Breast epithelium (tissue), 4 donors: Measurements from ENCODE around the gene EHMT1. TPM values are rescaled to one million over a fixed set of nuclear protein-coding genes. Genes with fewer than 3 reads are reported as not detected.
"Not testable (repeated sequence)": the region's sequence is repeated elsewhere in the genome, so short reads cannot be mapped to it uniquely, and the experiment has no call there.

ENCODE experiments used
- DNase-seq, 2 donors: peaks; one replicate each; pipeline ENCODE4 v3.0.0-alpha.2; 2019; ENCODE audit warnings: low spot score in 2 of 2
- H3K27ac ChIP-seq, 2 donors: fragments of 200-600 bp; sonication (generic) in 1 of 2; one replicate each; pipeline ENCODE4 v1.5.1; 2016 to 2019; ENCODE audit warnings: mild to moderate bottlenecking in 1 of 2
- H3K27me3 ChIP-seq, 2 donors: fragments of 200-600 bp; sonication (generic) in 1 of 2; one replicate each; pipeline versions ENCODE4 v1.5.1 to v1.6.0; 2017 to 2019; ENCODE audit warnings: control low read depth in 1 of 2, mild to moderate bottlenecking in 1 of 2
- H3K36me3 ChIP-seq: fragments of 200-600 bp; one replicate; pipeline ENCODE4 v1.5.1; 2019
- H3K4me1 ChIP-seq, 2 donors: fragments of 200-600 bp; sonication (generic); one replicate each; pipeline ENCODE4 v1.5.1; 2016 to 2019; ENCODE audit warnings: control low read depth in 1 of 2
- H3K4me3 ChIP-seq, 3 donors: fragments of 200-600 bp; sonication (generic); 1 replicate in 2 of 3; 2 replicates in 1 of 3; pipeline ENCODE4 v1.5.1; 2016 to 2019; ENCODE audit warnings: mild to moderate bottlenecking in 3 of 3, moderate library complexity in 2 of 3
- H3K9me3 ChIP-seq, 2 donors: fragments of 200-600 bp; sonication (generic) in 1 of 2; one replicate each; pipeline ENCODE4 v1.5.1; 2016 to 2019; ENCODE audit warnings: control low read depth in 1 of 2
- POLR2A ChIP-seq: fragments of 450-650 bp; IDR thresholded peaks from one replicate; pipeline ENCODE4 v1.6.1; 2016; ENCODE audit warnings: antibody characterized with exemption, mild to moderate bottlenecking, moderate library complexity
- POLR2AphosphoS5 ChIP-seq, 3 donors: sonication (generic); formaldehyde crosslinking; IDR thresholded peaks; one replicate each; pipeline ENCODE4 v1.6.1; 2017; ENCODE audit warnings: antibody characterized with exemption in 3 of 3
- intact Hi-C: fragments of 100-400 bp; cut with DNase I; formaldehyde crosslinking; loops from one replicate; pipeline ENCODE4 v1.15.1; 2023; ENCODE audit warnings: low total_unique reads
- total RNA-seq, 3 donors: library from RNA; depleted of rRNA; stranded (reverse); fragments of >200 nt; gene quantifications; one replicate each; pipeline ENCODE4 v1.1.0, GENCODE V29; 2016
- TF ChIP-seq, protein P1 (sequence below), 3 donors: fragments of 450-650 bp; IDR thresholded peaks; one replicate each; pipeline ENCODE4 v1.5.1; 2016 to 2017; ENCODE audit warnings: antibody characterized with exemption in 3 of 3, mild to moderate bottlenecking in 3 of 3, moderate library complexity in 3 of 3

Gene EHMT1
- total RNA-seq, 3 donors from 2014 or later, result 63.7 to 113 (median 91.2) TPM

- Histone ChIP-seq H3K36me3 (no peaks in the 10 kb centered on the region), H3K9me3 (no peaks in the 10 kb centered on the region), H3K27me3 (no peaks in the 10 kb centered on the region), H3K4me1 (no peaks in the 10 kb centered on the region), H3K27ac (no peak overlapping the region), H3K4me3 (no peak overlapping the region)
- DNase-seq, result no peak
- TF ChIP-seq POLR2AphosphoS5 (IDR thresholded peaks at IDR 0.05), result no peak
- TF ChIP-seq, protein P1, sequence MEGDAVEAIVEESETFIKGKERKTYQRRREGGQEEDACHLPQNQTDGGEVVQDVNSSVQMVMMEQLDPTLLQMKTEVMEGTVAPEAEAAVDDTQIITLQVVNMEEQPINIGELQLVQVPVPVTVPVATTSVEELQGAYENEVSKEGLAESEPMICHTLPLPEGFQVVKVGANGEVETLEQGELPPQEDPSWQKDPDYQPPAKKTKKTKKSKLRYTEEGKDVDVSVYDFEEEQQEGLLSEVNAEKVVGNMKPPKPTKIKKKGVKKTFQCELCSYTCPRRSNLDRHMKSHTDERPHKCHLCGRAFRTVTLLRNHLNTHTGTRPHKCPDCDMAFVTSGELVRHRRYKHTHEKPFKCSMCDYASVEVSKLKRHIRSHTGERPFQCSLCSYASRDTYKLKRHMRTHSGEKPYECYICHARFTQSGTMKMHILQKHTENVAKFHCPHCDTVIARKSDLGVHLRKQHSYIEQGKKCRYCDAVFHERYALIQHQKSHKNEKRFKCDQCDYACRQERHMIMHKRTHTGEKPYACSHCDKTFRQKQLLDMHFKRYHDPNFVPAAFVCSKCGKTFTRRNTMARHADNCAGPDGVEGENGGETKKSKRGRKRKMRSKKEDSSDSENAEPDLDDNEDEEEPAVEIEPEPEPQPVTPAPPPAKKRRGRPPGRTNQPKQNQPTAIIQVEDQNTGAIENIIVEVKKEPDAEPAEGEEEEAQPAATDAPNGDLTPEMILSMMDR (IDR thresholded peaks at IDR 0.05), result no peak
- TF ChIP-seq POLR2A, result no peak
- intact Hi-C loops, result no loop called here
Observed at GRCh38 chr9:137802521-137803243, 183.9 kb downstream of the EHMT1 start.

DNA sequence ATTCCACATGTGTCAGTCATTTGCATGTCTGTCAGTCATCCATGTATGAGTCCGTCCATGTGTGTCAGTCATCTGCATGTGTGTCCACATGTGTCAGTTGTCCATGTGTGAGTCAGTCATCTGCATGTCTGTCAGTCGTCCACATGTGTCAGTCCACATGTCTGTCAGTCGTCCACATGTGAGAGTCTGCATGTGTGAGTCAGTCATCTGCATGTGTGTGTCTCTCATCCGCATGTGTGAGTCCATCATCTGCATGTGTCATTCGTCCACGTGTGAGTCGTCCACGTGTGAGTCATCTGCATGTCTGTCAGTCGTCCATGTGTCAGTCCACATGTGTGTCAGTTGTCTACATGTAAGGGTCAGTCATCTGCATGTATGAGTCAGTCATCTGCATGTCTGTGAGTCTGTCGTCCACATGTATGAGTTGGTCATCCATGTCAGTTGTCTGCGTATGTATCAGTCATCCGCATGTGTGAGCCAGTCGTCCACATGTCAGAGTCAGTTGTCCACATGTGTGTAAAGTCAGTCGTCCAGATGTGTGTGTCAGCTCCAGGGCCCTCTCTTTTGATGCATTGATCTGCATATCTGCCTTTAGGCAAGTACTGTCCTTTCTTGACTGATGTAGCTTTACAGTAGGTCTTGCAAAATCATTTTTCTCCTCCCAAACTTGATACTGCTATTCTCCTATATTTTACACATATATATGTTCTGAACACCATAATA lies 186.3 kb downstream of the EHMT1 start:
- H3K27me3 ChIP-seq, result no peaks in the 10 kb centered on the region
- intact Hi-C loops, result no loop called here
- H3K4me3 ChIP-seq, result no peak overlapping the region
- H3K9me3 ChIP-seq, result no peaks in the 10 kb centered on the region
- no peak for DNase-seq
- TF ChIP-seq POLR2AphosphoS5 (IDR thresholded peaks at IDR 0.05) (no peak), POLR2A (no peak)
- TF ChIP-seq, protein P1 (IDR thresholded peaks at IDR 0.05), result no peak
- H3K4me1 ChIP-seq, result no peaks in the 10 kb centered on the region
- no peak overlapping the region for H3K27ac ChIP-seq
- H3K36me3 ChIP-seq, result no peaks in the 10 kb centered on the region

- no peaks in the 10 kb centered on the region for H3K36me3 ChIP-seq
- no peaks in the 10 kb centered on the region for H3K4me1 ChIP-seq
- H3K9me3 ChIP-seq, result no peaks in the 10 kb centered on the region
- H3K27me3 ChIP-seq, result no peaks in the 10 kb centered on the region
- H3K27ac ChIP-seq, result no peak overlapping the region
- no peak for DNase-seq
- no peak overlapping the region for H3K4me3 ChIP-seq
- TF ChIP-seq, protein P1 (IDR thresholded peaks at IDR 0.05), result no peak
- TF ChIP-seq POLR2AphosphoS5 (IDR thresholded peaks at IDR 0.05), result no peak
- no peak for TF ChIP-seq POLR2A
- intact Hi-C loops, result no loop called here
Observed at GRCh38 chr9:137807721-137808703, 189.2 kb downstream of the EHMT1 start.

DNA sequence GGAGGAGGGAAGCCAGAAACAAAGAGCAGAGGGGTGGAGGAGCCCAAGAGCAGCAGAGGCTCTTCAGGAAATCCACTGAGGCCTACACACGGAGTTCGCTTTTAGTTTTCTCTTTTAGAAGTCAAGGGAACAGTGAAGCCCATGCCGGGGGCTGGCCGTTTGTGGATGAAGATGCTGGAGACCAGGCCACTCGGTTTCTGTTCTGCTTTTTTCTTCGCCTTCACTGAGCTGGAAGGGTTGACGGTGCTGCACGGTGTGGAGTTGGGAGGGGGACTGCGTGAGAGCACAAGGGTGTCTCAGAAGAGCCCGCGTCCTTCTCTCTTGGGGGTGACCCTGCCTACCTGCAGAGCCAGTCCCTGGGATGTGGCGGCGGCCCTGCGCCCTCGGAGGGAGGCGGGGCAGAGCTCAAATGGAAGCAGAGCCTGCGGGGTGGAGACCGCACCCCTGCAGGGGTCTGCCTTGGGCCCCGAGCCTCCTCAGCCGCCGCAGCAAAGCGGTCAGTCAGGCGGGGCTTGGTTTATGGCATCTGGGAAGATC lies 190.3 kb downstream of the EHMT1 start:
- no peaks in the 10 kb centered on the region for H3K36me3 ChIP-seq

GRCh38 chr9:137809726-137810450 lies 191.1 kb downstream of the EHMT1 start:
- H3K27ac ChIP-seq, DNase-seq, H3K4me3 ChIP-seq, H3K9me3 ChIP-seq, H3K4me1 ChIP-seq, intact Hi-C loops, H3K27me3 ChIP-seq, H3K36me3 ChIP-seq: not testable (repeated sequence)

More for the DNA sequence above, 190.3 kb downstream of the EHMT1 start:
- H3K9me3 ChIP-seq, result no peaks in the 10 kb centered on the region
- no peak overlapping the region for H3K4me3 ChIP-seq
- no peak for TF ChIP-seq POLR2A
- TF ChIP-seq POLR2AphosphoS5 (IDR thresholded peaks at IDR 0.05), result no peak
- TF ChIP-seq, protein P1 (IDR thresholded peaks at IDR 0.05), result no peak
- no peak for DNase-seq
- no peak overlapping the region for H3K27ac ChIP-seq
- intact Hi-C loops, result no loop called here
- H3K27me3 ChIP-seq, result no peaks in the 10 kb centered on the region
- H3K4me1 ChIP-seq, result no peaks in the 10 kb centered on the region
